ENCODE data around the gene MORF4L1. TPM values are rescaled to one million over a fixed set of nuclear protein-coding genes. Genes with fewer than 3 reads are reported as not detected.

The MORF4L1 gene, protein sequence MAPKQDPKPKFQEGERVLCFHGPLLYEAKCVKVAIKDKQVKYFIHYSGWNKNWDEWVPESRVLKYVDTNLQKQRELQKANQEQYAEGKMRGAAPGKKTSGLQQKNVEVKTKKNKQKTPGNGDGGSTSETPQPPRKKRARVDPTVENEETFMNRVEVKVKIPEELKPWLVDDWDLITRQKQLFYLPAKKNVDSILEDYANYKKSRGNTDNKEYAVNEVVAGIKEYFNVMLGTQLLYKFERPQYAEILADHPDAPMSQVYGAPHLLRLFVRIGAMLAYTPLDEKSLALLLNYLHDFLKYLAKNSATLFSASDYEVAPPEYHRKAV
- total RNA-seq = 490 and 681 TPM in 2 replicates

GRCh38 chr15:78872155-78872971, at the start of gene MORF4L1:
TSS of gene MORF4L1 (plus strand) at chr15:78872890. CDS start at chr15:78873018, 128 bp downstream.

DNA sequence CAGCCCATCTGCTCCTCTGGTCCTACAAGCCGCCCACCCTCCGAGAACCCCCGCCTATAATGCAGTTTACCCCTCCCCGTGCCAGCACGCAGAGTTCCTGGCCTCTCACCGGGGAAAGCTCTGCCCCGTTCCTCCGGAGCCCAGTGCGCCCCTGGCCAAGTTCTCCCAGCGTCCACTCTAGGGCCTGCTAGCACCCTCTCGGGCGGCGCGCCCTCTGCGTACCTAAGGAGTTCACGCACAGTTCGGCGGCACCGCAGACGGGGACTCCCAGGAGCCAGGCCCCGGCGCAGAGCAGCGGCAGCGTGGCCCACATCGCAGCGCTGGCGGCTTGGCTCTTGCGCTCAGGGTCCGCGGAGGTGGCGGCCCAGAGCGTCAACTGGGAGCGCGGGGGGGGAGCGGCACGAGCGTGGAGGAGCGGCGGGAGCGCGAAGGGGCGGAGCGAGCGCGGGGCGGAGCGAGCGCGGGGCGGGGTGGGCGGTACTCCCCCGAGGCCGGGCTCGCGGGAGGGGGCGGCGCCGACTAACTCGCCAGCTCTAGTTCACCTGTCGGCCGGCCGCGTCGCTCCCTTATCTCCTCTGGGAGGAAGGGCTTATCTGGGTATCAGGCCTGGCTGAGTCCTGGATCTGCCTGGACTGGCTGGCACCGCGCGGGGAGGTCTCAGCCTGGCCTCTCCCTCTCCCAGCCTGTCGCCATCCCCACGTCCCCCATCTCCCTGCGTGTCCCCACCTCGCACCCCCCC, 72.1 kb downstream of the MORF4L1 start, which contains the start of gene CTSH:
CTSH (minus strand) TSS at position 378 of the 739 bp plus-strand sequence; CDS start at position 313, 65 bp downstream.

Small RNA genes within 50 kb of the gene (small RNA-seq; reads per million reads assigned to genes)
- not detected for gene RNU6-415P

Other genes with a start within 250 kb of the MORF4L1 start
- under 0.01 TPM in 1 of 2 replicates, not detected in the other for gene CHRNB4, start 231.7 kb upstream of the MORF4L1 start, total RNA-seq
- 2.0 and 3.5 TPM in 2 replicates for gene ADAMTS7, start 61.4 kb upstream of the MORF4L1 start, total RNA-seq
- 2.1 and 4.7 TPM in 2 replicates for gene CTSH, start 72.2 kb downstream of the MORF4L1 start, total RNA-seq
- gene RASGRF1, start 217.9 kb downstream of the MORF4L1 start, total RNA-seq = 3.1 and 5.0 TPM in 2 replicates